Left lobe of liver (tissue), 2 donors: ENCODE results near the gene HSPBP1. TPM values are rescaled to one million over a fixed set of nuclear protein-coding genes. Genes with fewer than 3 reads are reported as not detected.
A peak's percentile ranks its signal among the peaks of the same experiment; 100 is the strongest.

Experiments used
- ATAC-seq: fragments of 200-7000 bp; cut with Tn5 transposase; one replicate; pipeline ENCODE4 v1.9.1; 2020; ENCODE audit warnings: mild to moderate bottlenecking, moderate library complexity
- DNase-seq: peaks from one replicate; pipeline ENCODE4 v3.0.0-alpha.2; 2020; ENCODE audit warnings: low spot score
- total RNA-seq: library from RNA; stranded (reverse); gene quantifications from one replicate; pipeline ENCODE4 v1.2.1, GENCODE V29; 2021
- donor health status: DM: no; HTN: no; CAD: no; lungs with moderate emphysema.
- donor health status: DM: no; HTN: yes; CAD: no.

HSPBP1 gene
- total RNA-seq, 1 donor from 2014 or later = 15.7 TPM

- DNase-seq = no peak
- ATAC-seq = no peak
Measured at GRCh38 chr19:55223291-55224037, 56.4 kb downstream of the HSPBP1 start.

GRCh38 chr19:55220525-55220924, 59.4 kb downstream of the HSPBP1 start:
- ATAC-seq (no peak), DNase-seq (no peak)

GRCh38 chr19:55216461-55217198, 63.3 kb downstream of the HSPBP1 start:
- ATAC-seq = peak; percentile 88
- DNase-seq = peak; percentile 79

GRCh38 chr19:55213547-55213946, 66.4 kb downstream of the HSPBP1 start:
- no peak for ATAC-seq
- no peak for DNase-seq

- DNase-seq = no peak
- ATAC-seq = peak; percentile 40
Measured at GRCh38 chr19:55212447-55212846, 67.5 kb downstream of the HSPBP1 start.

Other genes starting within 250 kb of the HSPBP1 start
- not detected for gene GP6, start 241.8 kb downstream of the HSPBP1 start, total RNA-seq
- 9.7 TPM for gene RDH13, start 217.0 kb downstream of the HSPBP1 start, total RNA-seq
- 0.53 TPM for gene EPS8L1, start 204.2 kb downstream of the HSPBP1 start, total RNA-seq
- 46.5 TPM for gene PPP1R12C, start 162.5 kb downstream of the HSPBP1 start, total RNA-seq
- gene TNNT1, start 130.9 kb downstream of the HSPBP1 start, total RNA-seq = 0.18 TPM
- not detected for gene TNNI3, start 122.4 kb downstream of the HSPBP1 start, total RNA-seq
- 0.63 TPM for gene DNAAF3, start 113.5 kb downstream of the HSPBP1 start, total RNA-seq
- gene SYT5, start 99.8 kb downstream of the HSPBP1 start, total RNA-seq = 0.20 TPM
- gene PTPRH, start 70.6 kb downstream of the HSPBP1 start, total RNA-seq = 6.3 TPM
- gene TMEM86B, start 51.3 kb downstream of the HSPBP1 start, total RNA-seq = 15.5 TPM
- 30.3 TPM for gene PPP6R1, start 21.1 kb downstream of the HSPBP1 start, total RNA-seq
- gene BRSK1, start 3.9 kb upstream of the HSPBP1 start, total RNA-seq = 0.55 TPM
- gene TMEM150B, start 45.2 kb upstream of the HSPBP1 start, total RNA-seq = 1.2 TPM
- 4.5 TPM for gene KMT5C, start 59.8 kb upstream of the HSPBP1 start, total RNA-seq
- not detected for gene COX6B2, start 74.6 kb upstream of the HSPBP1 start, total RNA-seq
- not detected for gene GARIN5B, start 83.2 kb upstream of the HSPBP1 start, total RNA-seq
- not detected for gene IL11, start 90.4 kb upstream of the HSPBP1 start, total RNA-seq
- not detected for gene TMEM190, start 96.7 kb upstream of the HSPBP1 start, total RNA-seq
- 26.6 TPM for gene TMEM238, start 104.2 kb upstream of the HSPBP1 start, total RNA-seq
- 515 TPM for gene RPL28, start 105.8 kb upstream of the HSPBP1 start, total RNA-seq
- gene UBE2S, start 127.7 kb upstream of the HSPBP1 start, total RNA-seq = 5.6 TPM
- gene SHISA7, start 163.2 kb upstream of the HSPBP1 start, total RNA-seq = not detected
- 105 TPM for gene ISOC2, start 181.5 kb upstream of the HSPBP1 start, total RNA-seq
- gene C19orf85, start 184.6 kb upstream of the HSPBP1 start, total RNA-seq = not detected
- 5.3 TPM for gene ZNF628, start 196.5 kb upstream of the HSPBP1 start, total RNA-seq
- 4.6 TPM for gene NAT14, start 205.1 kb upstream of the HSPBP1 start, total RNA-seq
- gene SSC5D, start 208.3 kb upstream of the HSPBP1 start, total RNA-seq = 0.81 TPM